HCT116 (cell line): Measurements from ENCODE around the gene PHYHIPL. TPM values are rescaled to one million over a fixed set of nuclear protein-coding genes. Genes with fewer than 3 reads are reported as not detected.

Experiments used
- ATAC-seq: fragments of 200-7000 bp; cut with Tn5 transposase; 2 replicates; pipeline ENCODE4 v1.9.1; 2020; ENCODE audit warnings: mild to moderate bottlenecking, moderate library complexity
- BruUV-seq: library from RNA; stranded (reverse); fragments of 400-500 nt; replicated peaks from 2 replicates; lab custom pipeline; 2021; lab: Mats Ljungman, UMichigan
- CTCF ChIA-PET: fragments of 300-600 bp; sonication (Branson Sonifier 250); formaldehyde crosslinking; loops from one replicate; lab custom pipeline; 2021; ENCODE audit warnings: antibody characterized with exemption; lab: Charles Lee
- POLR2A ChIA-PET: fragments of 300-600, 350-600 bp; sonication (Branson Sonifier 250); formaldehyde crosslinking; loops from one replicate; lab custom pipeline; 2021; ENCODE audit warnings: antibody characterized with exemption; lab: Charles Lee
- RAD21 ChIA-PET, 2 experiments: fragments of 300-600 bp; sonication (Branson Sonifier 250); formaldehyde crosslinking; loops; one replicate each; lab custom pipeline; 2023; ENCODE audit warnings: low total read pairs in 2 of 2; ENCODE audit not compliant: uncharacterized antibody in 2 of 2, unreplicated experiment in 2 of 2, low non-redundant PET in 1 of 2; lab: Charles Lee
- DNase-seq: peaks from one replicate; pipeline ENCODE4 v3.0.0-alpha.2; 2010; ENCODE audit warnings: low read depth, low spot score
- H2AFZ ChIP-seq: fragments of 200-600 bp; shearing (Covaris generic), sonication (generic); 2 replicates; pipeline ENCODE4 v1.6.1; 2017; ENCODE audit warnings: low read depth, mixed run types, mixed read lengths, antibody characterized with exemption, low read length; ENCODE audit not compliant: poor library complexity, severe bottlenecking
- H3K27ac ChIP-seq: 2 replicates; pipeline ENCODE4 v1.5.1; 2012; ENCODE audit warnings: low read depth, low read length
- H3K27me3 ChIP-seq: fragments of 200-600 bp; sonication (generic); 2 replicates; pipeline ENCODE4 v1.6.1; 2016; ENCODE audit warnings: mixed run types, low read length, mixed read lengths; ENCODE audit not compliant: insufficient read depth
- H3K36me3 ChIP-seq, 2 experiments: fragments of 200-500 bp in 1 of 2; fragments of 200-600 bp in 1 of 2; sonication (Bioruptor generic) in 1 of 2; sonication (generic) in 1 of 2; 2 replicates each; pipeline versions ENCODE4 v1.5.1 to v1.6.1; 2014 to 2016; ENCODE audit warnings: low read length in 2 of 2, inconsistent platforms in 1 of 2, mixed read lengths in 1 of 2, mixed run types in 1 of 2; ENCODE audit not compliant: insufficient read depth in 2 of 2, control insufficient read depth in 1 of 2
- H3K4me1 ChIP-seq, 2 experiments: fragments of 200-600 bp in 1 of 2; sonication (generic) in 1 of 2; 2 replicates each; pipeline versions ENCODE4 v1.5.1 to v1.6.1; 2012 to 2017; ENCODE audit warnings: low read length in 2 of 2, inconsistent platforms in 1 of 2, mild to moderate bottlenecking in 1 of 2, mixed read lengths in 1 of 2, mixed run types in 1 of 2, moderate library complexity in 1 of 2; ENCODE audit not compliant: insufficient read depth in 2 of 2, control insufficient read depth in 1 of 2
- H3K4me2 ChIP-seq: fragments of 200-600 bp; sonication (generic); 2 replicates; pipeline ENCODE4 v1.6.1; 2017; ENCODE audit warnings: mixed run types, low read length, mixed read lengths
- H3K4me3 ChIP-seq, 2 experiments: fragments of 200-600 bp in 1 of 2; sonication (generic) in 1 of 2; replicated peaks in 1 of 2; 2 replicates each; pipeline ENCODE4 v1.5.1; 2011 to 2016; ENCODE audit warnings: low read length in 2 of 2, control low read depth in 1 of 2, low read depth in 1 of 2, mild to moderate bottlenecking in 1 of 2, mixed read lengths in 1 of 2, mixed run types in 1 of 2
- H3K79me2 ChIP-seq: fragments of 200-600 bp; sonication (generic); 2 replicates; pipeline ENCODE4 v1.6.1; 2017; ENCODE audit warnings: mild to moderate bottlenecking, mixed run types, low read length, moderate library complexity, mixed read lengths; ENCODE audit not compliant: insufficient read depth
- H3K9ac ChIP-seq: fragments of 200-600 bp; sonication (generic); 2 replicates; pipeline ENCODE4 v1.6.1; 2016; ENCODE audit warnings: low read length, mixed read lengths
- H3K9me2 ChIP-seq: fragments of 200-600 bp; sonication (generic), shearing (Covaris generic); 2 replicates; pipeline ENCODE4 v1.6.1; 2017; ENCODE audit warnings: mixed run types, mild to moderate bottlenecking, moderate library complexity; ENCODE audit not compliant: insufficient read depth
- H3K9me3 ChIP-seq, 2 experiments: fragments of 200-500 bp in 1 of 2; fragments of 200-600 bp in 1 of 2; sonication (Bioruptor generic) in 1 of 2; sonication (generic) in 1 of 2; 2 replicates each; pipeline ENCODE4 v1.6.1; 2014 to 2017; ENCODE audit warnings: low read length in 2 of 2, mixed read lengths in 2 of 2, inconsistent platforms in 1 of 2, low read depth in 1 of 2, mild to moderate bottlenecking in 1 of 2, mixed run types in 1 of 2, moderate library complexity in 1 of 2; ENCODE audit not compliant: control insufficient read depth in 1 of 2, insufficient read depth in 1 of 2
- H4K20me1 ChIP-seq: fragments of 200-600 bp; sonication (generic), shearing (Covaris generic); 2 replicates; pipeline ENCODE4 v1.6.1; 2017; ENCODE audit warnings: mixed run types, mild to moderate bottlenecking, moderate library complexity; ENCODE audit not compliant: insufficient read depth
- ATF3 ChIP-seq: IDR thresholded peaks from 2 replicates; pipeline ENCODE4 v1.6.1; 2012
- CBX3 ChIP-seq: IDR thresholded peaks from 2 replicates; pipeline ENCODE4 v1.6.1; 2012; ENCODE audit warnings: low read depth
- CEBPB ChIP-seq: IDR thresholded peaks from 2 replicates; pipeline ENCODE4 v1.6.1; 2012; ENCODE audit warnings: low read depth
- EGR1 ChIP-seq: IDR thresholded peaks from 2 replicates; pipeline ENCODE4 v1.6.1; 2012; ENCODE audit warnings: low read depth
- ELF1 ChIP-seq: IDR thresholded peaks from 2 replicates; pipeline ENCODE4 v1.6.1; 2012; ENCODE audit warnings: low read depth, borderline replicate concordance
- EZH2 ChIP-seq: fragments of 200-600 bp; sonication (generic); IDR thresholded peaks from 2 replicates; pipeline ENCODE4 v1.6.1; 2017; ENCODE audit warnings: antibody characterized with exemption, mixed run types
- EZH2phosphoT487 ChIP-seq: fragments of 200-600 bp; IDR thresholded peaks from 2 replicates; pipeline ENCODE4 v1.6.1; 2018; ENCODE audit warnings: antibody characterized with exemption, borderline replicate concordance
- FOSL1 ChIP-seq: IDR thresholded peaks from 2 replicates; pipeline ENCODE4 v1.6.1; 2012; ENCODE audit warnings: low read depth
- JUND ChIP-seq: IDR thresholded peaks from 2 replicates; pipeline ENCODE4 v1.6.1; 2012
- POLR2A ChIP-seq: IDR thresholded peaks from 2 replicates; pipeline ENCODE4 v1.7.0; 2011; ENCODE audit warnings: borderline replicate concordance; ENCODE audit not compliant: insufficient read depth, insufficient read length; ENCODE audit errors: extremely low read depth
- POLR2AphosphoS5 ChIP-seq: IDR thresholded peaks from 2 replicates; pipeline ENCODE4 v1.6.1; 2011; ENCODE audit warnings: mild to moderate bottlenecking, low read depth, low read length, moderate library complexity
- SIN3A ChIP-seq: IDR thresholded peaks from 2 replicates; pipeline ENCODE4 v1.6.1; 2012; ENCODE audit warnings: low read depth
- SP1 ChIP-seq: IDR thresholded peaks from 2 replicates; pipeline ENCODE4 v1.6.1; 2012; ENCODE audit warnings: low read depth
- SRF ChIP-seq: IDR thresholded peaks from 2 replicates; pipeline ENCODE4 v1.6.1; 2012; ENCODE audit warnings: low read depth
- YY1 ChIP-seq: IDR thresholded peaks from 2 replicates; pipeline ENCODE4 v1.6.1; 2011; ENCODE audit warnings: low read length, low read depth, moderate library complexity, mild to moderate bottlenecking; ENCODE audit not compliant: insufficient replicate concordance; ENCODE audit errors: extremely low read depth
- ZBTB33 ChIP-seq: IDR thresholded peaks from 2 replicates; pipeline ENCODE4 v1.6.1; 2011; ENCODE audit warnings: mild to moderate bottlenecking, low read length, moderate library complexity; ENCODE audit not compliant: insufficient replicate concordance; ENCODE audit errors: extremely low read depth
- ZFX ChIP-seq: fragments of 450-650 bp; IDR thresholded peaks from 2 replicates; pipeline ENCODE4 v1.6.1; 2017
- ZNF274 ChIP-seq: fragments of 200-500 bp; sonication (Bioruptor generic); IDR thresholded peaks from 2 replicates; pipeline ENCODE4 v1.6.1; 2014; ENCODE audit warnings: mild to moderate bottlenecking, low read depth, low read length, inconsistent platforms
- intact Hi-C: fragments of 100-400 bp; cut with micrococcal nuclease; formaldehyde crosslinking; loops from 2 replicates; pipeline ENCODE4 v1.10.0; 2022
- total RNA-seq: library from RNA; stranded (reverse); gene quantifications from one replicate; pipeline ENCODE4 v1.2.1, GENCODE V29; 2021; ENCODE audit not compliant: unreplicated experiment
- TF ChIP-seq, protein P1 (sequence below): IDR thresholded peaks from 2 replicates; pipeline ENCODE4 v1.6.1; 2012; ENCODE audit warnings: low read depth
- TF ChIP-seq, protein P2 (sequence below), 3 experiments: fragments of 200-600 bp in 1 of 3; sonication (generic) in 1 of 3; IDR thresholded peaks in 2 of 3; conservative IDR thresholded peaks in 1 of 3; 2 replicates each; pipeline ENCODE4 v1.5.1; 2012 to 2017; ENCODE audit warnings: low read depth in 2 of 3, low read length in 2 of 3, antibody characterized with exemption in 1 of 3, borderline replicate concordance in 1 of 3, control low read depth in 1 of 3, mild to moderate bottlenecking in 1 of 3, mixed read lengths in 1 of 3, mixed run types in 1 of 3, moderate library complexity in 1 of 3; ENCODE audit not compliant: insufficient read depth in 1 of 3

Gene PHYHIPL
- total RNA-seq, 1 experiment from 2014 or later: not detected

GRCh38 chr10:59225211-59225610 lies 48.8 kb downstream of the PHYHIPL start:
- RAD21 ChIA-PET: no interaction called here
- Histone ChIP-seq H3K36me3 (no peaks in the 10 kb centered on the region), H3K27me3 (no peaks in the 10 kb centered on the region), H3K79me2 (no peaks in the 10 kb centered on the region), H3K4me1 (no peaks in the 10 kb centered on the region), H4K20me1 (no peaks in the 10 kb centered on the region), H3K4me2 (no peak overlapping the region), H3K9me3 (no peaks in the 10 kb centered on the region), H3K4me3 (no peak overlapping the region), H3K27ac (no peak overlapping the region), H3K9ac (no peak overlapping the region), H3K9me2 (no peaks in the 10 kb centered on the region), H2AFZ (no peak overlapping the region)
- BruUV-seq: no TSS peak
- POLR2A ChIA-PET: no interaction called here
- DNase-seq: no peak
- CTCF ChIA-PET: no interaction called here
- TF ChIP-seq SP1 (no peak), CEBPB (no peak), ZNF274 (no peak), SRF (no peak), SIN3A (no peak), POLR2A (no peak), ZBTB33 (no peak), YY1 (no peak), POLR2AphosphoS5 (no peak), JUND (no peak), ELF1 (no peak), ZFX (no peak), FOSL1 (no peak), EZH2phosphoT487 (no peak), EZH2 (no peak), CBX3 (no peak), ATF3 (no peak), EGR1 (no peak)
- TF ChIP-seq, protein P1, sequence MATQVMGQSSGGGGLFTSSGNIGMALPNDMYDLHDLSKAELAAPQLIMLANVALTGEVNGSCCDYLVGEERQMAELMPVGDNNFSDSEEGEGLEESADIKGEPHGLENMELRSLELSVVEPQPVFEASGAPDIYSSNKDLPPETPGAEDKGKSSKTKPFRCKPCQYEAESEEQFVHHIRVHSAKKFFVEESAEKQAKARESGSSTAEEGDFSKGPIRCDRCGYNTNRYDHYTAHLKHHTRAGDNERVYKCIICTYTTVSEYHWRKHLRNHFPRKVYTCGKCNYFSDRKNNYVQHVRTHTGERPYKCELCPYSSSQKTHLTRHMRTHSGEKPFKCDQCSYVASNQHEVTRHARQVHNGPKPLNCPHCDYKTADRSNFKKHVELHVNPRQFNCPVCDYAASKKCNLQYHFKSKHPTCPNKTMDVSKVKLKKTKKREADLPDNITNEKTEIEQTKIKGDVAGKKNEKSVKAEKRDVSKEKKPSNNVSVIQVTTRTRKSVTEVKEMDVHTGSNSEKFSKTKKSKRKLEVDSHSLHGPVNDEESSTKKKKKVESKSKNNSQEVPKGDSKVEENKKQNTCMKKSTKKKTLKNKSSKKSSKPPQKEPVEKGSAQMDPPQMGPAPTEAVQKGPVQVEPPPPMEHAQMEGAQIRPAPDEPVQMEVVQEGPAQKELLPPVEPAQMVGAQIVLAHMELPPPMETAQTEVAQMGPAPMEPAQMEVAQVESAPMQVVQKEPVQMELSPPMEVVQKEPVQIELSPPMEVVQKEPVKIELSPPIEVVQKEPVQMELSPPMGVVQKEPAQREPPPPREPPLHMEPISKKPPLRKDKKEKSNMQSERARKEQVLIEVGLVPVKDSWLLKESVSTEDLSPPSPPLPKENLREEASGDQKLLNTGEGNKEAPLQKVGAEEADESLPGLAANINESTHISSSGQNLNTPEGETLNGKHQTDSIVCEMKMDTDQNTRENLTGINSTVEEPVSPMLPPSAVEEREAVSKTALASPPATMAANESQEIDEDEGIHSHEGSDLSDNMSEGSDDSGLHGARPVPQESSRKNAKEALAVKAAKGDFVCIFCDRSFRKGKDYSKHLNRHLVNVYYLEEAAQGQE: no peak
- TF ChIP-seq, protein P2, sequence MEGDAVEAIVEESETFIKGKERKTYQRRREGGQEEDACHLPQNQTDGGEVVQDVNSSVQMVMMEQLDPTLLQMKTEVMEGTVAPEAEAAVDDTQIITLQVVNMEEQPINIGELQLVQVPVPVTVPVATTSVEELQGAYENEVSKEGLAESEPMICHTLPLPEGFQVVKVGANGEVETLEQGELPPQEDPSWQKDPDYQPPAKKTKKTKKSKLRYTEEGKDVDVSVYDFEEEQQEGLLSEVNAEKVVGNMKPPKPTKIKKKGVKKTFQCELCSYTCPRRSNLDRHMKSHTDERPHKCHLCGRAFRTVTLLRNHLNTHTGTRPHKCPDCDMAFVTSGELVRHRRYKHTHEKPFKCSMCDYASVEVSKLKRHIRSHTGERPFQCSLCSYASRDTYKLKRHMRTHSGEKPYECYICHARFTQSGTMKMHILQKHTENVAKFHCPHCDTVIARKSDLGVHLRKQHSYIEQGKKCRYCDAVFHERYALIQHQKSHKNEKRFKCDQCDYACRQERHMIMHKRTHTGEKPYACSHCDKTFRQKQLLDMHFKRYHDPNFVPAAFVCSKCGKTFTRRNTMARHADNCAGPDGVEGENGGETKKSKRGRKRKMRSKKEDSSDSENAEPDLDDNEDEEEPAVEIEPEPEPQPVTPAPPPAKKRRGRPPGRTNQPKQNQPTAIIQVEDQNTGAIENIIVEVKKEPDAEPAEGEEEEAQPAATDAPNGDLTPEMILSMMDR (IDR thresholded peaks at IDR 0.05 in 2 of 3, conservative IDR thresholded peaks at IDR 0.05 in 1 of 3; ENCODE audit: borderline replicate concordance in 1 of 3, insufficient read depth in 1 of 3, low read depth in 2 of 3, low read length in 2 of 3): no peak
- intact Hi-C loops: no loop called here
- ATAC-seq: no peak
